ENCODE results near the gene TRAPPC3.
"Not testable (repeated sequence)": the region's sequence is repeated elsewhere in the genome, so short reads cannot be mapped to it uniquely, and the experiment has no call there.

TRAPPC3 gene

DNA sequence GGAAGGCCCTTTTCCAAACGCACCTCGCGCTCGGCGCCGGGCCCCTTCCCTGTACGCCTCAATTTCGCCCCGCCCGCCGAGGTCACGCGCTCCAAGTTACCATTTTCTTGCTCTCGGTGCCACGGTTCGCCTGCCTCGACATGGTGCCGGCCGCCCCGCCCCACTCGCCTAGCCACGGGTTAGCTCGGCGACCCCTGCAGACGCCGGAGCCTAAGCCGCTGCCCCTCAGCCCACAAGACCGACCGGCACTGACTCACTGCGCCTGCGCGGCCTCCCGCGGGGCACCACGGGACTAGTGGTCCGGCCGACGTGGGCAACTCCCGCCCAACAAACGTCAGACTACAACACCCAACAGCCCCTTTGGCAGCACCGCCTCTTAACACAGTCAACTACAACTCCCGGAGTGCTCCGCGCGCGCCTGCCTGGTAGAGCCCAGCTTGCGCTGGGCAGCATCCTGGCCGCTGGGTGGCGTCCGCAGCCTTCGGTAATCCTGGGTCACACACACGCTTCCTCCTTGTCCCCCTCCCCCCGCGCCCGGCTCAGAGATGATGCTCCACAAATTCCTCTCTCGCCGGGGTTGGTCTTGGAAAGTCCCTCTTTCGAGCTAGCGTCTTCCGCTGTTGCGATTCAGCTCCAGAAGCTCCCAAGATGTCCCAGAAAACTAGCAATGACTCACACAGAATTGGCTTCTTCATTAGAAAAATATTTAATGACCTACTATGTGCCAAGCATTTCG lies at the start of gene TRAPPC3:
TSS of gene TRAPPC3 (minus strand) at position 250 of the 736 bp plus-strand sequence. CDS start at position 142, 108 bp downstream.
- DNase-seq (ENCODE audit: low read depth) = peak; percentile 100

DNA sequence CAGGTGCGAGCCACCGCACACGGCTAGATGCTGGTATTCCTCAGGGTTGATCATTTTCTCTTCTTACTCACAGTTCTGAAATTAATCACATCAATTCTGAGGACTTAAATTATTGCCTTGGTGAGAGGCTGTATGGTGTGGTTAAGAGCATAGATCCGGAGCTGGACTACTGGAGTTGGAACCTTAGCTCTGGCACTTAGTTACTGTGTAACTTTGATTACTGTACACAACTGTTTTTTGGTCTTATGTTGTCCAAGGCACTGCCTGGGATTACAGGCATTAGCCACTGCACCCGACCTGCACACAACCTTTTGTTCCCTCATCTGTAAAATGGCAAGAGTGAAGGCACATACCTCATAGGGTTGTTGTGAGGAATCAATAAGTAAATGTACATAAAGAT lies 49.4 kb upstream of the TRAPPC3 start:
- no peak for DNase-seq (ENCODE audit: low read depth)

DNA sequence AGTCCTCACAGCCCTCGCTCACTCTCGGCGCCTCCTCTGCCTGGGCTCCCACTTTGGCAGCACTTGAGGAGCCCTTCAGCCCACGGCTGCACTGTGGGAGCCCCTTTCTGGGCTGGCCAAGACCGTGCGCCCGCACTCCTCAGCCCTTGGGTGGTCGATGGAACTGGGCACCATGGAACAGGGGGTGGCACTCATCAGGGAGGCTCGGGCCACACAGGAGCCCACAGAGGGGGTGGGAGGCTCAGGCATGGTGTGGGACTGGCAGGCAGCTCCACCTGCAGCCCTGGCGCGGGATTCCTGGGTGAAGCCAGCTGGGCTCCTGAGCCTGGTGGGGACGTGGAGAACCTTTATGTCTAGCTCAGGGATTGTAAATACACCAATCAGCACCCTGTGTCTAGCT lies 47.5 kb upstream of the TRAPPC3 start:
- DNase-seq (ENCODE audit: low read depth) = not testable (repeated sequence)

DNA sequence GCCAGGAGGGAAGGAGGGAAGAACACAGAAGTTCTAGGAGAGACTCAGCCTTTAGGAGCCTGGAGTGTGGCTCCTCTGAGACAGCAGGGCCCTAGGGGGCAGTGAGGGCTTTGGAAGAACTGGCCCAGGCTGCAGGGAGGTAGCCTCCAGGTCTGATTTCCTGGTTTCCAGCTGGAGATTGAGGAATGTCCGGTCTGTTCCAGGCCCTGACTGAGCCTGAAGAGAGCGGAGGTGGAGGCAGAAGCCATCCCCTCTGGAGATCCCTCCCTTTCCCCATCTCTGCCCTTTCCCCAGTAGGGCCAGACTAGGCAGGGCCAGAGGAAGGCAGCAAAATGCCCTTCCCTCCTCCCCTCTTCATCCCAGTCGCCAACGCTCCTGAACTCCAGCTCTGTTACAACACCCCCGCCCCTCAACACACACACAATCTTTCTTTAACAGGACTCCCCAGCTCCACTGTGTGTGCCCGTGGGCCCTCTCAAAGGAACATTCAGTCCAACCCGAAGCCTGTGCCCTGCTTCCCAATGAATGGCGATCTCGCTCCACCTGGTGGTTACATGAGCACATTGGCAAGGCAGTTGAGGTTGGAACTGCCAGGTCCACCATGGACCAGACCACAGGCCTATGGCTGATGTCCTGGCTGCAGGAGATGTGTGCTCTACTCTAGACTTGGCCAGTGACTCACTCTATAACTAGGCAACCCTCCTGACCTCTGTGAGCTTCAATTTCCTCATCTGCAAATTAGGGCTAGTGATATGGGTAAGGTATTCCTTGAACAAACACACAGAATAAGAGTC lies 38.7 kb upstream of the TRAPPC3 start:
- DNase-seq (ENCODE audit: low read depth) = peak; percentile 64

DNA sequence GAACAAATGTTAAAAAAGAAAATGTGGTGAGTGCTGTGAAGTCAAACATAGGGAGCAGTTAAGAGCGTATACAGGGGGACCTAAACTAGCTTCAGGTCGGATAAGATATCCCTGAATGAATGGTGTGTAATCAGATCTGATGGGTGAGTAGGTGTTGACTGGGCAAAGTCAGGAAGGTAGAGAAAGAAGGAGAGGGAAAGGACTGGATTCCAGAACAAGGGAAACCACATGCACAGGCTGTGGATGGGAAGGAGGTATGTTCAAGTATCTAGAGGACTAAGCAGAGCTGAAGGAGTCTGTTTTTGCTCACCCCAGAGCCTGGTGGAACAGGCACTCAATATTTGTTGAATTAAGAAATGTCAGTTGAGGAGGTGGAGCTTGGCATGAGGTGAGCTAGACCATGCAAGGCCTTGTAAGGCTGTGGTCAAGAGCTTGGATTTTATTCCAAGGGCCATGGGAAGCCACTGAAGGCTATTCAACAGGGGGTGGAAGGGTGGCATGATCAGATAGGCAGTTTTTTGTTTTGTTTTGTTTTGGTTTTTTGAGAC lies 34.1 kb upstream of the TRAPPC3 start:
- DNase-seq (ENCODE audit: low read depth) = no peak

DNA sequence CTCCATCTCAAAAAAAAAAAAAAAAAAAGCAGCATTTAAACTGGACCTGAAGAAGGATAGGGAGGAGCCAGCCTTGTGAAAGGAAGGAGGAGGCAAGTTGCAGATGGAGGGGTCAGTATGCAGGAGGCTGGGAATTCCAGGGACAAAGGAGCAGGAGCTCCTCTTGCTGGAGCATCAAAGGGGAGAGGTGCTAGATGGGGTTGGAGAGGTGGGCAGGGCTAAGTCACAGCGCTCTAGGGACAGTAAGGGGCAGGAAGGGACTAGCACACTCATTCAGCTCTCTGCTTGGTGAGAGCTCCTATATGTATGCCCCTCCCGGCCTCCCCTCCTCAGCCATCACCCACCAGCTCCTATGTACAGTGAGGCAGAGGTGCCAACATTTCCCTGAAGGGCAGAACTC lies 33.4 kb upstream of the TRAPPC3 start:
- DNase-seq (ENCODE audit: low read depth) = no peak

DNA sequence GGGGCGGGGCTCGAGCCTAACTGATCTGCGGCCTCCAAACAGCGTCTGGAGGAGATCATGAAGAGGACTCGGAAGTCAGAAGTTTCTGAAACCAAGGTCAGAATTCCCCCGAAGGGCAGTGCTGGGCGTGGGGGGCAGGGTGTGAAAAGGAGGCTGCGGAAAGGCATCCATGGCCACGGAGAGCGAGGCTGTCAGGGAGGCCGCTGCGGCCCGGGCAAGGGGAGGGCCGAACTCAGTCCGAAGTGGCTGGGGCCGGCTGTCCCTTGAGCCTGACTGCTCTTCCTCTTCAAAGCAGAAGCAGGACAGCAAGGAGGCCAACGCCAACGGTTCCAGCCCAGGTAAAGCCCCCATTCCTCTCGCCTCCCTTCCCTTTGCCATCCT lies 29.9 kb upstream of the TRAPPC3 start:
- DNase-seq (ENCODE audit: low read depth) = no peak

DNA sequence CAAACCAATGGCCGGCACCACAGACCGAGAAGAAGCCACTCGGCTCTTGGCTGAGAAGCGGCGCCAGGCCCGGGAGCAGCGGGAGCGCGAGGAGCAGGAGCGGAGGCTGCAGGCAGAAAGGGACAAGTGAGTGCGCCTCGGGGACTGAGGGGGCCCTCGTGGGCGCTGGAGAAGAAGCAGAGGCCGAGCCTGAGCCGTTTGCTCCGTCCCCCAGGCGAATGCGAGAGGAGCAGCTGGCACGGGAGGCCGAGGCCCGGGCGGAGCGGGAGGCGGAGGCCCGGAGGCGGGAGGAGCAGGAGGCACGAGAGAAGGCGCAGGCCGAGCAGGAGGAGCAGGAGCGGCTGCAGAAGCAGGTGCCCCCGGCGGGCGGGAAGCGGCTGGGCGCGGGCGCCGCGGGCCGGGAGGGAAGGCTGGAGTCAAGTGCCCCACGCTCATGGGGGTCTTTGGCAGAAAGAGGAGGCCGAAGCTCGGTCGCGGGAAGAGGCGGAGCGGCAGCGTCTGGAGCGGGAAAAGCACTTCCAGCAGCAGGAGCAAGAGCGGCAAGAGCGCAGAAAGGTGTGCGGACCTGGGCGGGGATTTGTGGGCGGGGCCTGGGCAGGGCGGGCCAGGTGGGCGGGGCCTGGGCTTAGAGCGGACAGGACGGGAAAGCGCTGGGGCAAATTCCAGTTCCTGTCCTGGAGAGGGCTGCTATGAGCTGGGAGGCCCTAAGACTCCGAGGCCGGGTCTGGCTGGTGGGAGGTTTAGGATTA lies 29.4 kb upstream of the TRAPPC3 start:
- DNase-seq (ENCODE audit: low read depth) = no peak

DNA sequence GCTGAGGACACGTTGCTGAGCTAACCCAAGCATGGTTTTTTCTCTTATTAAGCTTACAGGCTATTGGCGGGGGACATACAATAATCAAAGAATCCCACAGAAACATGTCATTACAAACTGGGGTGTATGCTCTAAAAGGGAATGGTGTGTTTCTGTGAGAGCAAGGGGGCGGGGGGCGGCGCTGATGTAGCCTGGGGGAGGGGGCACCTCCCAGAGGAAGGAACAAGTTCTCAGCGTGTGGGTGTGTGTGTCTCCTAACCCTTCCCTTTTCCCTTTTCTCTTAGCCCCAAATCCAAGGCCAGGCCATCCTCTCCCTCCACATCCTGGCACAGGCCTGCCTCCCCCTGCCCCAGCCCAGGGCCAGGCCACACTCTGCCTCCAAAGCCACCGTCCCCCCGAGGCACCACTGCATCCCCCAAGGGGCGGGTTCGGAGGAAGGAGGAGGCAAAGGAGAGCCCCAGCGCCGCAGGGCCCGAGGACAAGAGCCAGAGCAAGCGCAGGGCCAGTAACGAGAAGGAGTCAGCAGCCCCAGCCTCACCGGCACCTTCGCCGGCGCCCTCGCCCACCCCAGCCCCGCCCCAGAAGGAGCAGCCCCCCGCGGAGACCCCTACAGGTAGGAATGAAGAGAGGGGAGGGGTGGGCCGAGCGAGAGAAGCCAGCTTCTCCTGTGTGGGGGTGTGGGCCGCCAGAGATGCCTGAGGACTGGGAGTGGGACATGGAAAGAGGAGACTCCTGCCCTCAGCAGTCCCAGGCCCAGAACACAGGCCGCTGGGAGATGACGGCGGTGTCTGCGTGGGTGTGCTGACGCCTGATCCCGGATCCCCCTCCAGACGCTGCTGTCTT lies 28.5 kb upstream of the TRAPPC3 start:
- no peak for DNase-seq (ENCODE audit: low read depth)

DNA sequence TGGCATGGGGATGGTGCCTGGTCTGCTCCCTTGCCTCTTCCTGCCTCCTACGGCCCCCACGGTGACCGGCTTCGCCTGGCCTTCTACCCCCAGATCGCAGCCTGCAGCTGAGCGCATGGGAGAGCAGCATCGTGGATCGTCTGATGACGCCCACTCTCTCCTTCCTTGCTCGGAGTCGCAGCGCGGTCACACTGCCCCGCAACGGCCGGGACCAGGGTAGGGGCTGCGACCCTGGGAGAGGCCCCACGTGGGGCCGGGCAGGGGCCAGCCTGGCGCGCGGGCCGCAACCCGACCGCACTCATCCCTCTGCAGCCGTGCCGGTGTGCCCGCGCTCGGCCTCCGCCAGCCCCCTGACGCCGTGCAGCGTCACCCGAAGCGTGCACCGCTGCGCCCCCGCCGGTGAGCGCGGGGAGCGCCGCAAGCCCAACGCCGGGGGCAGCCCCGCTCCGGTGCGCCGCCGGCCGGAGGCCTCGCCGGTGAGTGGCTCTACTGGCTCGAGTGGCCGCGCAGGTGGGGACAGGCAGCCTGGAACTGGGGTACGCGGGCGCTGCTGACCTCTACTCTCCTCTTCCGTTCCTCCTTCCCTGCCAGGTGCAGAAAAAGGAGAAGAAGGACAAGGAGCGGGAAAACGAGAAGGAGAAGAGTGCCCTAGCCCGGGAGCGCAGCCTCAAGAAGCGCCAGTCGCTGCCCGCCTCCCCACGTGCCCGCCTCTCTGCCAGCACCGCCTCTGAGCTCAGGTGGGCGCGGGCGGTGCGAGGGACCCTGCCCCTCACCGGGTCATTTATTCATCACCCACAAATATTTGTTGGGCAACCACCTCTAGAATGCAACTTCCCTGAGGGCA lies 27.0 kb upstream of the TRAPPC3 start:
- DNase-seq (ENCODE audit: low read depth) = no peak

DNA sequence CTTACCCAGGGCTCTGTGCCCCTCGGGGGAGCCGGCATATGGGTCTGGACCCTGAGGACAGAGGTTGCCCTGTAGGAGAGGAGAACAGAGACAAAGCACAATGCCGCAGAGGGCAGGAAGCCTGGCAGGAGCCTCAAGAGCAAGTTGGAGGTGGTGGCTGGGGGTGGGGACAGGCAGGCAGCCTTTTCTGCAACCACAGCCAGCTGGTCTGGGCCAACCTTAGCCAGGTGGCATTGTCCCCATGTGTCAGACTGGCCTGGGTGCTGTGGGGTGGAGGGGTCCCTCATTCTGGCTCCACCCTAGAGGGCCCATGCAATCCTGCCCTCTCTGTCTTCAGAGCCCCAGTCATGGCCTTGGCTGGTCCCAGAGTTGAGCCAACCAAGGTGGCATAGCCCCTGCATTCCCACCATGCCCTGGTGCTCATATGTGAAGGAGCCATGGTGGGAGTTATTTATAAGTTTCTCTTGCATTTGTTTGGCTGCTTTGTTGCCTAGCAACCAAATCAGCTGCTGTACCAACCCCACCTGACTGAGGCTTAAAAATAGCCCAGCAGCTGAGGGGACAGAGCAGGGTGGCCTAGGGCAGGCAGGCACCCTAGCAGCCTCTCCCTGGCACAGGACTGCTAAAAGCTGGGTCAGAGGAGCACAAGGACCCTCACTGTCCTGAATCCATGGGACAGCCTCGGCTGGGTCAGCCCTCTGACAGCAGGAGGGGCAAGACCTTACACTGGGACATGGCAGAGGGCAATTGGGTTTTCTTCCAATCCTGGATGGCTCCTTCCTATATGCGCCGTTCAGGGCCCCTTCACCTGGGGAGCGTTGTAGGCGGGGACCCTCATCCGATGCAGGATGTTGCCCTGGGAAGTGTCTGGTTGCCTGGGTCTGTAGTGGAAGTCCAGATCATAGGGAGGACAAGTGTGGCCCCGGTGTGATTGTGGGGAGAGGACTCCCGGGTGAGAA lies 26.1 kb upstream of the TRAPPC3 start:
- no peak for DNase-seq (ENCODE audit: low read depth)

DNA sequence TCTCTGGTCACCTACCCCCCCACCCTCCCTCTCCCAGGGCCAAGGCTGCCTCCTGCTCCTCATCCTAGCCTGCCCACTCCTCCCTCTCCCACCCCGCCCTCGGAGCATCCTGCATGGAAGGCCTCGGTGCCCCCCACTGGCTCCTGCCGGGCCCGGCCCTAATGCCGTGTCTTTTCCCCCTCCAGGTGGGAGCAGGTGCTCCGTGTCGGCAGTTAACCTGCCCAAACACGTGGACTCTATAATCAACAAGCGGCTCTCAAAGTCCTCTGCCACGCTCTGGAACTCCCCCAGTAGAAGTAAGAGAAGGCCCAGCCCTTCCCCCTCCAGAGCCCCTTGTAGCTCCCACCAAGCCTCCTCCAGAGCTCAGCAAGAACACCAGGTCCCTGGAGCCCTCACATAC lies 25.4 kb upstream of the TRAPPC3 start:
- no peak for DNase-seq (ENCODE audit: low read depth)

DNA sequence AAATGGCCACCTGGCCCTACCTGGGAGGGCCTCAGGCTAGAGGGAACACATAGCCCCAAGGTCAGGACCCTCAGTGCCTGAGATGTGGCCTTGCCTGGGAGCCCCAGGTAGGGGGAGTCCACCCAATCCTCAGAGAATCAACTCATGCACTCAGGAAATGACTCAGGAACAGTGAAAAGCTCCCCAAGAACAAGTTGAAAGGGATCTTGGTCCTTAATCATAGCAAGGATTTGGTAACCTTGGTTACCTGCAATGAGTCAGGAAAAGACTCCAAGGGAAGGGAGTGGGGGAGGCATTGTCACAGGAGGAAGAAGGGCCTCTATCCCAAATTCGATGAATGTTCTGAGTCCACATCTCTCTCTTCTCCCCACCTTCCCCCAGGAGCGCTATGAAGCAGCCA lies 23.7 kb upstream of the TRAPPC3 start:
- DNase-seq (ENCODE audit: low read depth) = no peak

DNA sequence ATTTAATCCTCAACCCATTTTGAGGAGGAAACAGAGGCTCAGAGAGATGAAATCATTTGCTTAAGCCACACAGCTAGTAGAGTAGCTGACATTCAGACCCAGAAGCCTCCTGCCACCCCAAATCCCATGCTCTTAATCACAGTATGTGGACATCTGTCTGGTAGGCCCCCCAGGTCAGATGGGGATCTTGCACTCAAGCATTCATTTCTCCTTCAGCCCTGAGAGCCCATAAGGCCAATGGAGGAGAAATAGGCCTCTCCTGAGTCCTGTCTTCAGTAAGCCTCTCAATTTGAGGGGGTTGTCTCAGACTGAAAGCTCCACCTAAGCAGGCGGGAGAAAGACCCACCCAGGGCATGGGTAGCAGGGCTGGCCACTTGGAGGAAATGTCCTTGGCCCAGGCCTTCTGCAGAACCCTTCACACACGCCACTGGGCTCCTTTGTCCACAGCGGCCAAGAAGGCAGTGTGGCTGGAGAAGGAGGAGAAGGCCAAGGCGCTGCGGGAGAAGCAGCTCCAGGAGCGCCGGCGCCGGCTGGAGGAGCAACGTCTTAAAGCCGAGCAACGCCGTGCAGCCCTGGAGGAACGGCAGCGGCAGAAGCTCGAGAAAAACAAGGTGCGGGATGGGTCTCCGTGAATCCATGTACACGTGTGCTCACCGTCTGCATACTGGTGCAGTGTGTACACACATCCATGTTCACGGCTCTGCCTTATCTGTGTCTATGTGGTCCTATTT lies 22.9 kb upstream of the TRAPPC3 start:
- DNase-seq (ENCODE audit: low read depth) = no peak

DNA sequence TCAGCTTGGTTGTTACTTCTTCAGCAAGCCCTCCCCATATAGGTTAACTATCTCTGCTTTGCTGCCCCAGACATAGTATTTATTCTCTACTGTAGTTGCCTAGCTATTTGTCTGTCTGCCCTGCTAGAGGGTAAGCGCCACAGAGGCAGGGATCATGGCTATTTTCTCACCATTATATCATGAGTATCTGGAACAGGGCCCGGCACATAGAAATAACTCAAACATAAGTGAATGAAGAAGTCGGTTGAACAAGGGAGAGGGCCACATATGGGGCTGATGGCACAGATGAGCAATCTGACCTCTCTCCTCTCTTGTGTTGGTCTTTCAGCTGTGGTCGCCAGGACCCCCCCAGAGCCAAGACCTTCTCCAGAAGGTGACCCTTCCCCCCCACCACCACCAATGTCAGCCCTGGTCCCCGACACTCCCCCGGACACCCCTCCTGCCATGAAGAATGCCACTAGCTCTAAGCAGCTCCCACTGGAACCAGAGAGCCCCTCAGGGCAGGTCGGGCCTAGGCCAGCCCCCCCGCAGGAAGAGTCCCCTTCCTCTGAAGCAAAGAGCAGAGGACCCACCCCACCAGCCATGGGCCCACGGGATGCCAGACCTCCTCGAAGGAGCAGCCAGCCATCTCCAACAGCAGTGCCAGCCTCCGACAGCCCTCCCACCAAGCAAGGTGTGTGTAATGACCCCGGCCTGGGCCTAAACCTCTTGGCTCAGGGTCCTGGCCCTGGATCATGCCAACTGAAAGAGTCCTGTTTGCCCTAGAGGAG lies 21.5 kb upstream of the TRAPPC3 start:
- no peak for DNase-seq (ENCODE audit: low read depth)

DNA sequence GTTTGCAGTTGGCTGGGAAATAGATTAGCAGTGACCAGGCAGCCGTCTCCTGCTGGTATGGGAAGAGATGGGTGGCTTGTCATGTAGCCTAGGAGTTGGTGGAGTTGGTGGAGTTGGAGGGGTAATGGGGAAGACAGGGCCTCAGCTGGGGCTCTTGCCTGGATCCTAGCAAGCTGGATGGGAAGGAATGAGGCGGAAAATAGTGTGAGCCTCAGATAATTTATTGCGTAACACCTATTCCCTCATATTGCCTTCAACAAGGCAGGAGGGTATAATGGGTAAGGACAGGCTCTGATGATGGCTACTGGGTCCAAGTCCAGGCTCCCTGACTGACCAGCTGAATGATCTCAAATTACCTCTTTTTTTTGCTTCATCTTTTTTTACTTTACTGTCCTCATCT lies 19.2 kb upstream of the TRAPPC3 start:
- DNase-seq (ENCODE audit: low read depth) = no peak

DNA sequence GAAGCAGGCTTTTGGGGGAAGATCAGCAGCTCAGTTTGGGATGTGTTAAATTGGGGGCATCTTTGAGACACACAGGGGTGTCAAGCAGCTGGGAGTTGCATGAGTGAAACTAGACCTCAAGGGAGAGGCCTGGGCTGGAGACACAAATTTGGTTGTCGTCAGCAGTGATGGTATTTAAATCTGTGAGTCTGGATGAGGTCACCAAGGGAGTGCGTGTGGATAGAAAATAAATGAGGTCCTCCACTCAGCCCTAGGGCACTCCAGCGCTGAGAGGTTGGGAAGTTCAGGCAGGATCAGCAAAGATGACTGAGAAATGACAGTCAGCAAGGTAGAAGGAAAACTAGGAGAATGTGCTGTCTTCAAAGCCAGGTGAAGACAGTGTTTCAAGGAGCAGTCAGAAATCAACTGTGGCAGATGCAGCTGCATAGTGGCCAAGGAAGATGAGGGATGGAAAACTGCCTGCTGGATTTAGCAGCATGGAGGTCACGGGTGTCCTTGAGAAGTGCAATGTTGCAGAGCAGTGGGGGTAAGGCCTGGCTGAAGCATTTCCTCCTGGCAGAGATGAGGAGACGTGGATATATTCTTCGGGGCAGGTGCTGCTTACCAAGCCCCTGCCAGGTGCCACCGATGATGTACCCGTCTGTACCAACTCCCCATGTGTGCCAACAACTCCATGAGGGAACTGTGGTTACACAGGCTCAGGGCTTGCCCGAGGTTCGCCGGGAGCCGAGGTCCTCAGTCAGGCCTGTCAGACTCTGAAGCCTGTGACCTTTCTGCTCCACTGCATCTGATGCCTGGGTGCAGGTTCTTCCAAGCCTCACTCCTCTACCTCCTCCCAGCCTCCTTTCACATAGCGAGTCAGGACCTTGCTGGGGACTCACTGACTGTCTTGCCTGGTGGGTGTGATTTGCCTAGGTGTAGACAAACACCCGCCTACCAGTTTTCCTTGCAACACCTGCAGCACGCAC lies 17.9 kb upstream of the TRAPPC3 start:
- no peak for DNase-seq (ENCODE audit: low read depth)

All from T-helper 22 cell (primary cell).